Ascending aorta (tissue), 2 donors: Measurements from ENCODE around the gene TP53RK. TPM values are rescaled to one million over a fixed set of nuclear protein-coding genes. Genes with fewer than 3 reads are reported as not detected.
A peak's percentile ranks its signal among the peaks of the same experiment; 100 is the strongest.

Experiments used
- DNase-seq, 2 donors: peaks; one replicate each; pipeline ENCODE4 v3.0.0-alpha.2; 2019; ENCODE audit warnings: low spot score in 2 of 2
- H3K27ac ChIP-seq, 2 donors: fragments of 200-600 bp; sonication (generic); one replicate each; pipeline ENCODE4 v1.5.1; 2016 to 2017; ENCODE audit warnings: mild to moderate bottlenecking in 1 of 2
- H3K27me3 ChIP-seq: fragments of 200-600 bp; sonication (generic); one replicate; pipeline ENCODE4 v1.5.1; 2017
- H3K36me3 ChIP-seq, 2 donors: fragments of 200-600 bp; sonication (generic); one replicate each; pipeline ENCODE4 v1.5.1; 2016
- H3K4me1 ChIP-seq, 2 donors: fragments of 200-600 bp; sonication (generic); one replicate each; pipeline ENCODE4 v1.5.1; 2016 to 2017; ENCODE audit warnings: mild to moderate bottlenecking in 1 of 2
- H3K4me3 ChIP-seq, 2 donors: fragments of 200-600 bp; sonication (generic); one replicate each; pipeline ENCODE4 v1.5.1; 2016 to 2017; ENCODE audit warnings: mild to moderate bottlenecking in 1 of 2
- H3K9me3 ChIP-seq, 2 donors: fragments of 200-600 bp; sonication (generic); one replicate each; pipeline ENCODE4 v1.5.1; 2016
- intact Hi-C: fragments of 100-400 bp; cut with DNase I; formaldehyde crosslinking; loops from one replicate; pipeline ENCODE4 v1.15.1; 2023
- total RNA-seq: library from RNA; depleted of rRNA; stranded (reverse); fragments of >200 nt; gene quantifications from one replicate; pipeline ENCODE4 v1.1.0, GENCODE V29; 2016
- TF ChIP-seq, protein P1 (sequence below), 3 experiments: fragments of 200-600 bp in 2 of 3; fragments of 450-650 bp in 1 of 3; sonication (generic) in 2 of 3; IDR thresholded peaks; one replicate each; pipeline ENCODE4 v1.5.1; 2016 to 2019; ENCODE audit warnings: antibody characterized with exemption in 3 of 3, mild to moderate bottlenecking in 1 of 3, moderate library complexity in 1 of 3

Gene TP53RK
- total RNA-seq, 1 donor from 2014 or later = 30.8 TPM

DNA sequence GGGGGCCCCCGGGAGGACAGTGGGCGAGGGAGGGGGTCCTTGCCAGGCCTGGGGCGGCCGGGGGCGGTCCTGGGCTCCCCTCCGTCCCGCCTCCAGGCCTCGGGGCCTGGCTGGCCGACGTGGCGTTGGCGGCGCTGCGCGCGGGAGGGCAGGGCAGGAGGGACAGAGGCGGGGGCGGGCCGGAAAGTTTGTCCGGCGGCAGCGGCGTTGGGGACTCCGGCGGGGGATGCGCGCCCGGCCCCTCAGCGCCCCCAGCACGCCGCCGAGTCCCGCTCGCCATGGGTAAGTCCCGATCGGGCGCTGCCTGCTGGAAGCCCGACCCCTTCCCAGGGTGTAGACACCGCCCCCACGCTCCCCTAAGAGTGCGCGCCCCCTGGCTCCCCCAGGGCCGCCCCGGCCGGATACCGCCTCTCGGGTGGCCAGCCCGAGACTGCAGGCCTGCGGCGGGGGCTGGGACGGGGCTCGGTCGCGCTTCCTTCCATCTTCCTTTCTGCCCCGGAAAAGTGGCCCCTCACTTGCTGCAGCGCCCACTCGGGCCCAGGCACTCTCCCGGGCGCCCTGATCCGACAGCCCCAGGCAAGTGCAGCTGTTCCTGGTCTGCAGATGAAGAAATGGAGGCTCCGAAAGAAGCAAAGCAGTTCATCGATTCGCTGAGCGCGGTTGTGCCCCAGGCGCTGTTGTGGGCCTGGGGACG lies 20.4 kb upstream of the TP53RK start, which contains the start of gene SLC2A10:
Gene SLC2A10, plus strand, starts transcription at position 191 of the 694 bp plus-strand sequence. Its CDS starts 88 bp downstream, at position 279.
- peaks cover 0 to 5% of the 10 kb centered on the region in 2 donors for H3K4me1 ChIP-seq

DNA sequence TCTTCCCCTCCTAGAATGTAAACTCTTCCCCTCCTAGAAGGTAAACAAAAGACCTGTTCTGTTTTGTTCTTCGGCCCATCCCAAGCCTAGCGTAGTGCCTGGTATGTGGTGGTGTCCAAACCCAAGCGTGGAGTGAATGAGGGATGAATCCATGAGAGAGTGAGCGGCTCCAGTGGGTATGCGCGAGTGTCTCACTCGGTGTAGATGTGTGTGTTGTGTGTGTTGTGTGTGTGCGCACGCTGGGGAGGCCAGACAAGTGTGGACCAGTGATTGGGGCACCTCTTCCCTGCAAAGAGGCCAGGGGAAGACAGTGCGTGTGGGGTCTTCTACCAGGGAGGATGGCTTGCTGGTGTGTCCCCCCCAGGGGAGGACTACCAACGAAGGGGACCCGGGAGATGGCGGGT lies 19.8 kb upstream of the TP53RK start:
- intact Hi-C loops = loop anchor here (1.0 kb wide), 1 partner anchor 20 kb away; the partner anchor contains the start of gene TP53RK

More for the DNA sequence above, 20.4 kb upstream of the TP53RK start, which contains the start of gene SLC2A10:
- intact Hi-C loops = loop anchor here (1.0 kb wide), 1 partner anchor 20 kb away; the partner anchor contains the start of gene TP53RK
- DNase-seq = peak in 1 of 2 donors; percentile 79
- TF ChIP-seq, protein P1, sequence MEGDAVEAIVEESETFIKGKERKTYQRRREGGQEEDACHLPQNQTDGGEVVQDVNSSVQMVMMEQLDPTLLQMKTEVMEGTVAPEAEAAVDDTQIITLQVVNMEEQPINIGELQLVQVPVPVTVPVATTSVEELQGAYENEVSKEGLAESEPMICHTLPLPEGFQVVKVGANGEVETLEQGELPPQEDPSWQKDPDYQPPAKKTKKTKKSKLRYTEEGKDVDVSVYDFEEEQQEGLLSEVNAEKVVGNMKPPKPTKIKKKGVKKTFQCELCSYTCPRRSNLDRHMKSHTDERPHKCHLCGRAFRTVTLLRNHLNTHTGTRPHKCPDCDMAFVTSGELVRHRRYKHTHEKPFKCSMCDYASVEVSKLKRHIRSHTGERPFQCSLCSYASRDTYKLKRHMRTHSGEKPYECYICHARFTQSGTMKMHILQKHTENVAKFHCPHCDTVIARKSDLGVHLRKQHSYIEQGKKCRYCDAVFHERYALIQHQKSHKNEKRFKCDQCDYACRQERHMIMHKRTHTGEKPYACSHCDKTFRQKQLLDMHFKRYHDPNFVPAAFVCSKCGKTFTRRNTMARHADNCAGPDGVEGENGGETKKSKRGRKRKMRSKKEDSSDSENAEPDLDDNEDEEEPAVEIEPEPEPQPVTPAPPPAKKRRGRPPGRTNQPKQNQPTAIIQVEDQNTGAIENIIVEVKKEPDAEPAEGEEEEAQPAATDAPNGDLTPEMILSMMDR (IDR thresholded peaks at IDR 0.05) = peak in 2 of 3 experiments; percentile 10 to 23
- H3K27ac ChIP-seq = peak within 1 kb of the TSS; percentile 61 to 74
- no peaks in the 10 kb centered on the region for H3K27me3 ChIP-seq
- H3K36me3 ChIP-seq = no peaks in the 10 kb centered on the region
- H3K9me3 ChIP-seq = no peaks in the 10 kb centered on the region
- H3K4me3 ChIP-seq = peak within 1 kb of the TSS; percentile 69 to 81

GRCh38 chr20:46708172-46708860 lies 19.1 kb upstream of the TP53RK start:
- intact Hi-C loops = no loop called here
- TF ChIP-seq, protein P1 (IDR thresholded peaks at IDR 0.05) = no peak
- Histone ChIP-seq H3K27me3 (no peaks in the 10 kb centered on the region), H3K4me3 (no peak overlapping the region), H3K27ac (no peak overlapping the region), H3K9me3 (no peaks in the 10 kb centered on the region), H3K4me1 (peaks cover 0 to 5% of the 10 kb centered on the region in 2 donors), H3K36me3 (no peaks in the 10 kb centered on the region)
- no peak for DNase-seq

More for the DNA sequence above, 19.8 kb upstream of the TP53RK start:
- Histone ChIP-seq H3K27ac (peak overlapping the region; percentile 61 to 74), H3K9me3 (no peaks in the 10 kb centered on the region), H3K4me1 (peaks cover 0 to 5% of the 10 kb centered on the region in 2 donors), H3K36me3 (no peaks in the 10 kb centered on the region), H3K27me3 (no peaks in the 10 kb centered on the region), H3K4me3 (peak overlapping the region; percentile 69 to 81)
- TF ChIP-seq, protein P1 (IDR thresholded peaks at IDR 0.05) = no peak
- DNase-seq = no peak

GRCh38 chr20:46706242-46706641 lies 17.0 kb upstream of the TP53RK start:
- intact Hi-C loops = no loop called here
- Histone ChIP-seq H3K27me3 (no peaks in the 10 kb centered on the region), H3K4me1 (peaks cover 0 to 5% of the 10 kb centered on the region in 2 donors), H3K4me3 (no peak overlapping the region), H3K27ac (no peak overlapping the region), H3K9me3 (no peaks in the 10 kb centered on the region), H3K36me3 (no peaks in the 10 kb centered on the region)
- TF ChIP-seq, protein P1 (IDR thresholded peaks at IDR 0.05) = no peak
- DNase-seq = no peak

DNA sequence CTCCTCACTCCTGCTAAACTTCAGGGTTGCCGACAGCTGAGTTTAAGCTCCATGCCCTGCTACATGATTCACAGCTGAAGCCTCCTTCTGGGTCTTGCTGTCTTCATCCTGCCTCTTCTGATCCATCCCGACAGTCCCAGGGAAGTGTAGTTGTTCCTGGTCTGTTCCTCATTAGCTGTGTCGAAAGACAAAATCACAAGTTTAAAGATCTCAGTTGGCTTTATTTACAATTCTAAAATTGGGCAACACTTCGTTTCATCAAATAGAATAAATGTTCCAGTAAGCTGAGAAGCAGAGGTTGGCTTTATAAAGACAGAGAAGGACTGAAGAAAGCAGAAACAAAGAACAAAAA lies 16.1 kb upstream of the TP53RK start:
- Histone ChIP-seq H3K9me3 (no peaks in the 10 kb centered on the region), H3K27me3 (no peaks in the 10 kb centered on the region), H3K4me3 (no peak overlapping the region), H3K36me3 (no peaks in the 10 kb centered on the region), H3K27ac (no peak overlapping the region), H3K4me1 (peaks cover 0 to 2% of the 10 kb centered on the region in 2 donors)
- TF ChIP-seq, protein P1 (IDR thresholded peaks at IDR 0.05) = no peak
- intact Hi-C loops = no loop called here
- DNase-seq = no peak
